IPS-20b (cell line): ENCODE measurements around the gene BCL11A.

Experiments used
- H3K27ac ChIP-seq: one replicate; pipeline ENCODE4 v1.5.1; 2013; ENCODE audit warnings: low read length
- H3K27me3 ChIP-seq: 2 replicates; pipeline ENCODE4 v1.6.1; 2013; ENCODE audit warnings: mild to moderate bottlenecking, low read length, inconsistent platforms; ENCODE audit not compliant: insufficient read depth
- H3K36me3 ChIP-seq: 2 replicates; pipeline ENCODE4 v1.6.1; 2013; ENCODE audit warnings: low read depth, mild to moderate bottlenecking, inconsistent platforms, low read length, moderate library complexity; ENCODE audit not compliant: insufficient read depth
- H3K4me1 ChIP-seq: 2 replicates; pipeline ENCODE4 v1.6.1; 2013; ENCODE audit warnings: mild to moderate bottlenecking, control low read depth, inconsistent platforms, low read length, moderate library complexity; ENCODE audit not compliant: insufficient read depth
- H3K4me3 ChIP-seq: 2 replicates; pipeline ENCODE4 v1.5.1; 2013; ENCODE audit warnings: mild to moderate bottlenecking, low read length, inconsistent platforms
- H3K9ac ChIP-seq: 2 replicates; pipeline ENCODE4 v1.6.1; 2013; ENCODE audit warnings: low read depth, mild to moderate bottlenecking, inconsistent platforms, low read length, moderate library complexity
- H3K9me3 ChIP-seq: 2 replicates; pipeline ENCODE4 v1.6.1; 2013; ENCODE audit warnings: mild to moderate bottlenecking, low read depth, low read length, inconsistent platforms; ENCODE audit not compliant: insufficient read depth

The BCL11A gene

DNA sequence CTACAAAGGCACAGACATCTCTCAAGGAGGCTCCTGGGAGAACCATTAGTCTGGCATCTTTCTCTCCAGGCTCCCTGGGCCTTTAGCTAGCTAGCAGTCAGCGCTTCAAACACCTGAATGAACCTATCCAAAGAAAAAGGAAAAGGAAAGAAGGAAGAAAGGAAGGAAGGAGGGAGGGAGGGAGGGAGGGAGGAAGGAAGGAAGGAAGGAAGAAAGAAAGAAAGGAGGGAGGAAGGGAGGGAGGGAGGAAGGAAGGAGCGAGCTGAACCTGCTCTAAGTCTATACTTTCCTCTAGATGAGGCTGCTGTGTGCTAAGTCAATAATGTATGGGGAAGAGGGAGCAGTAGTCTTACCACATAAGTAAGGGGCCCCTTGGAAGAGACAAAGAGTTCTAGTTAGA lies 5.1 kb upstream of the BCL11A start:
- H3K27me3 ChIP-seq: peaks cover 52% of the 10 kb centered on the region
- H3K36me3 ChIP-seq: no peaks in the 10 kb centered on the region
- H3K9me3 ChIP-seq: no peaks in the 10 kb centered on the region
- H3K4me1 ChIP-seq: no peaks in the 10 kb centered on the region; the same call in 1 of the 2 replicates
- no peak overlapping the region for H3K4me3 ChIP-seq
- no peak overlapping the region for H3K9ac ChIP-seq
- no peak overlapping the region for H3K27ac ChIP-seq

DNA sequence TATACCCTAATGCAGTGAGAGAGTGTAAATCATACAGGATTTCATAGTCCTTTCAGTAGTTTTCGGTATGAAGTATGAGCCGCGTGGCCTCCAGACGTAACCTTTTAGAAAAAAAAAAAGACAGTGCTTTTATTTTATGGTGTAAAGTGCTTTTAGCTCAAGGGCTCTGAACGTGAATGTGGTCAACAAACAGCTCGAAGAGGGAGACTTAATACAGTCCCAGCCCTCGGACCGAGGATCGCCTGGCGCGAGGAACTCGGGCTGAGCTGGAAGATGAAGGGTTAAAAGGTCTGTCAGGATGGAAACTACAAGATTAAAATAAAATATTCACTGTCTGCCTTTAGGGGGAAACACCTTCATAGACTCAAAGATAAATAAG lies 4.0 kb upstream of the BCL11A start:
- Histone ChIP-seq H3K36me3 (no peaks in the 10 kb centered on the region), H3K9ac (peak overlapping the region; percentile 53; the same call in 1 of the 2 replicates), H3K27ac (no peak overlapping the region), H3K4me3 (peak overlapping the region; percentile 76), H3K27me3 (peaks cover 52% of the 10 kb centered on the region), H3K9me3 (no peaks in the 10 kb centered on the region), H3K4me1 (no peaks in the 10 kb centered on the region; the same call in 1 of the 2 replicates)

DNA sequence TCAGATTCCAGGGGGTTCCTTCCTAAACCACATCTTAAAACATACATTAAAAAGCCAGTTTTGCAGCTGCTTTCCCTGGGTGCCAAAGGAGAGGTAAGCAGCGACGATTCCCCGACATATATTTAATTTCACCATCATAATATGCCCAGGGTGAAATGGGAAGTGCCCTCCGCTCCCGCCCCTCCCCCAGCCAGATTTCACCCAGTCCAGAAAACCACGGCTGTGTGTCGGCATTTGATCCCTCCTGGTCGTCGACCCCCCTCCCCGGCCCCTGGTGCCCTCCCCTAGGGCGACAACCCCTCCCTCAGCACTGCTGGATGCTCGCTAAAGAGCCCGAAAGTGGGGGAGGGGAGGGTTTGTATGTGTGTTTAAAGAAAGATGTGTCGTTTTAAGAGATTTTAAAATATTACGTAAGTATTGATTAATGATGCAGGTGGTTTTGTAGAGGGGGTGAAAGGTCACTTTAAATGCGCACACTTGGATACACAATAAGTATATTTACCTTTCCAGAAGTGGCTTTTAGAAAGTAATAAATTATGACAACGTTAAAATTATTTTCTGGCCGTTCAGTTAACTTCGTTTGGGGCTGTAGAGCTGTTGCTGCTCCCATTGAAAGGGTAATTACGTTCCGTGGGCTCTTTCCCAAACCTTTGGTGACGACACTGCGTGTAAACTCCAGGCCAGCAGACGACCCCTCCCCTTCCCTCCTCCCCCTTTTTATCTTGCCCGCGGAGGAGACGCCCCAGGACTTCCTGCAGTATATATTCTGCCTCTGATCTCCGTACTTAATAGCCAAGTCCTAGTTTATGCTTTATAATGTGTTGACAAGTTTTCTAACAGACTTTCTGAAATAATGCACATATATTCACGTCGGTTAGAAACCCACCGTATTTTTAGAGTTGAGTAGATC lies 3.4 kb upstream of the BCL11A start:
- no peaks in the 10 kb centered on the region for H3K36me3 ChIP-seq
- no peak overlapping the region for H3K27ac ChIP-seq
- H3K9me3 ChIP-seq: no peaks in the 10 kb centered on the region
- peak overlapping the region; percentile 53; the same call in 1 of the 2 replicates for H3K9ac ChIP-seq
- peak overlapping the region; percentile 76 for H3K4me3 ChIP-seq
- no peaks in the 10 kb centered on the region; the same call in 1 of the 2 replicates for H3K4me1 ChIP-seq
- H3K27me3 ChIP-seq: peaks cover 52% of the 10 kb centered on the region

DNA sequence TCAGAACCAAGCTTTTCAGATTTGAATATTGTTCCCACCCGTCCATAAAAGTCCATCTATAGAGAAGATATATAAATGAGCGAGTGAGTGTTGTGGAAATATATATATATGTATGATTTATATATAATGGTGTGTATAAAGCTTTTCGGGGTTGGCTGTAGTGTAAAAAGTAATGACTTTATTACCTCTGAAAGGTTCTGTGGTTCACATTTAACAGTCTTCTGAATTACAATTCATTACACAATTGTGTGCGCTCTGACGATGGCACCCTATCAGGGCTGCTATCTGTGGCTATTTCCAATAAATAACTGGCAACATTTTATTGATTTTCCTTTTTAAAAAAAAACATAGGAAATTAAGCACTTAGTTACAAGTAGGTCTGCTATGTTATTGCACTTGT lies 2.7 kb upstream of the BCL11A start:
- no peaks in the 10 kb centered on the region; the same call in 1 of the 2 replicates for H3K4me1 ChIP-seq
- H3K9ac ChIP-seq: peak overlapping the region; percentile 5; the same call in 1 of the 2 replicates
- H3K27me3 ChIP-seq: peaks cover 52% of the 10 kb centered on the region
- H3K36me3 ChIP-seq: no peaks in the 10 kb centered on the region
- no peak overlapping the region for H3K27ac ChIP-seq
- no peaks in the 10 kb centered on the region for H3K9me3 ChIP-seq
- H3K4me3 ChIP-seq: peak overlapping the region; percentile 76

DNA sequence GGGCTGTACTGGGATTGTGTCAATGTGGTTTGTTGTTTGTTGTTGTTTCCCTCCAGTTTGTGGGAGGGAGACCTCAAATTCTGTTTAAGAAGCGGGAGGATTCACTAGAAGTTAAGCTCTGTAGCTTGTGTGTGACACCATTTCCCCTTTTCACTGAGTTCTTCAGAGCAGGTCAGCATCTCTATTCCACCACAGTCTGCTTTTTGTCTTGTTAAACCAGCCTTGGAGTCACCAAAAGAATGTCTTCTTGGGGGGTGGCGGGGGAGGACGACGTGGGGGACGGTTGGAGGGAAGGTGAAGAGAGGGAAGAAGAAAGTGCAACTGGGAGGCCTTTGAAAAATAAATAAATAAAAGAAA lies 2.3 kb upstream of the BCL11A start:
- peak overlapping the region; percentile 76 for H3K9ac ChIP-seq
- H3K27me3 ChIP-seq: peaks cover 52% of the 10 kb centered on the region
- H3K36me3 ChIP-seq: no peaks in the 10 kb centered on the region
- no peaks in the 10 kb centered on the region for H3K9me3 ChIP-seq
- H3K4me3 ChIP-seq: peak overlapping the region; percentile 76
- no peak overlapping the region for H3K27ac ChIP-seq
- H3K4me1 ChIP-seq: no peaks in the 10 kb centered on the region; the same call in 1 of the 2 replicates

DNA sequence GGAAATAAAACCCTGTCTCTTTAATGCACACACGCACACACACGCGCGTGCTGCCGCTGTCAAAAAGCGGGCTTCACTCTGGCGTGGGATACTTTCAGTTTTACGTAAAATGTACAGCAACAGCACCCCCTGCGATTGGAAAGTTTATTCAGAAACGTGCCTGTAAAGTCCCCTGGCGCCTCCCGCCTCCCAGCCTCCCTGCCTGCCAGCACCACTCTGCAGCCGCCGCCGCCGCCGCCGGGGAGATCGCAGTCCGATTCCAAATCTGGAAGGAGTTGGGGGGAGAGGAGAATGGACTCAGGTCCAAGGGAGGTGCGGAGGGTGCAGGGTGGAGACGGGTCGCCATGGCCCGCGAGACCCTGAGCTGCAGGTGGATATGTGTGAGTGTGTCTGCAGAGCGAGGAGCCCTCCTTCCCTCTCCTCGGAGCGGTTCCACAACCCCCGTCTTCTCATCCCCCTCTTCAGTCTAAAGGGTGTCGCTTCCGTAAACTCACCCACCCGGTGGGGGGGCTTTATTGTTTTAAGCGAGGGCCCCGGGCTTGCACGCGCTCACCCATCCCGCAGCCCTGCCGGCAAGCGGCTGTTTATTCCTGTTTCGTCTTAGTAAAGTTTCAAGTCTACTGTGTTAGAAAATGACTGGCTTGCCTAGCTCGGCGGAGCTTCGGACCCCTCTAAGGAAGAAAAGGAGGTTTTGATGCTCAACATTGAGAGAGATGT lies 1.8 kb upstream of the BCL11A start:
- Histone ChIP-seq H3K4me1 (no peaks in the 10 kb centered on the region; the same call in 1 of the 2 replicates), H3K9me3 (no peaks in the 10 kb centered on the region), H3K9ac (peak overlapping the region; percentile 76), H3K27me3 (peaks cover 52% of the 10 kb centered on the region), H3K4me3 (peak overlapping the region; percentile 76), H3K36me3 (no peaks in the 10 kb centered on the region), H3K27ac (no peak overlapping the region)

DNA sequence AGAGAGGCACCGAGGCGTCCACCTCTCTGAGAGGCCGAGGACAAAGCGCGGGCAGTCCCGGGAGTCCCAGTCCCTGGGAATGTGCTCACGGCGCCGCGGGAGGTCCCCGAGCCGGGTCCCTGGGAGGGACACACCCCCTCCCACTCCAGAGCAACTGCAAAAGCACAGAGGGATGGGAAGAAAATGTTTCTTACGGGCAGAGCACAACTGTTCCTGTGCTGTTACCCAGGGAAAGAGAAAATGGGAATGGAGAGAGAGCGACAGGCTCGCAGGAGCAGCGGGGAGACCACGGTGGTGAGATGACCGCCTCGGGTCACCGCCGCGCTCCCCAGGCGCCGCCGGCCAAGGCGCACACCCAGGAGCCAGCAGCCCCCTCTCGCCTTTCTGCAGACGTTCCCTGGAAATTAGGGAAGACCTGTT lies 1.2 kb upstream of the BCL11A start:
- peak overlapping the region; percentile 76 for H3K4me3 ChIP-seq
- peak overlapping the region; percentile 76 for H3K9ac ChIP-seq
- peak overlapping the region; percentile 11 for H3K27ac ChIP-seq

DNA sequence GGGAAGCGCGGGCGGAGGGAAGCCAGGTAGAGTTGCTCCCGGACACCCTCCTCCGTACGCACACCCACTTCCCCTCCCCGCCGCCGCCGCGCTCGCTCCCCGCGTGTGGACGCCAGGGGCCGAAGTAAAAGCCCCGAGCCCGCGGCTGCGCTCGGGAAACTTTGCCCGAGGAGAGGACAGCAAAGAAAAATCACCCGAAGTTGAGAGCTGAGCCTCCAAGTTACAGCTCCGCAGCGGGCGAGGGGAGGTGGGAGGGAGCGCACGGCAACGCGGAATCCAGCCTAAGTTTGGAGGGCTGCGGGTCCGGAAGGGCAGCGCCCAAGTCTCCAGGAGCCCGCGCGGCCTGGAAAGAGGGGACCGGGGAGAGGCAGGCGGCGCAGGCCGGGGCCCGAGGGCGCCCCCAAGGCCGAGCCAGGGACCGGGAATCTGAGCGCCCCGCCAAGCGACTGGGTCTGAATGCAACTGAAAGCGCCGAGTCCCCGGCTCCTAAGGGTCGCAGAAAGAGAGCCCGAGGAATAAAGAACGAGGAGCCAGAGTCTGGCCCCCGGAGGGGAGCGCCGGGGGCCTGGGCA lies 706 bp upstream of the BCL11A start:
- H3K27me3 ChIP-seq: peaks cover 46% of the 10 kb centered on the region
- H3K27ac ChIP-seq: peak overlapping the region; percentile 11
- no peaks in the 10 kb centered on the region; the same call in 1 of the 2 replicates for H3K4me1 ChIP-seq
- H3K9ac ChIP-seq: peak overlapping the region; percentile 76
- peak overlapping the region; percentile 76 for H3K4me3 ChIP-seq
- H3K36me3 ChIP-seq: no peaks in the 10 kb centered on the region
- no peaks in the 10 kb centered on the region for H3K9me3 ChIP-seq

More for the DNA sequence above, 1.2 kb upstream of the BCL11A start:
- H3K27me3 ChIP-seq: peaks cover 49% of the 10 kb centered on the region
- no peaks in the 10 kb centered on the region for H3K36me3 ChIP-seq
- no peaks in the 10 kb centered on the region for H3K9me3 ChIP-seq
- H3K4me1 ChIP-seq: no peaks in the 10 kb centered on the region; the same call in 1 of the 2 replicates

DNA sequence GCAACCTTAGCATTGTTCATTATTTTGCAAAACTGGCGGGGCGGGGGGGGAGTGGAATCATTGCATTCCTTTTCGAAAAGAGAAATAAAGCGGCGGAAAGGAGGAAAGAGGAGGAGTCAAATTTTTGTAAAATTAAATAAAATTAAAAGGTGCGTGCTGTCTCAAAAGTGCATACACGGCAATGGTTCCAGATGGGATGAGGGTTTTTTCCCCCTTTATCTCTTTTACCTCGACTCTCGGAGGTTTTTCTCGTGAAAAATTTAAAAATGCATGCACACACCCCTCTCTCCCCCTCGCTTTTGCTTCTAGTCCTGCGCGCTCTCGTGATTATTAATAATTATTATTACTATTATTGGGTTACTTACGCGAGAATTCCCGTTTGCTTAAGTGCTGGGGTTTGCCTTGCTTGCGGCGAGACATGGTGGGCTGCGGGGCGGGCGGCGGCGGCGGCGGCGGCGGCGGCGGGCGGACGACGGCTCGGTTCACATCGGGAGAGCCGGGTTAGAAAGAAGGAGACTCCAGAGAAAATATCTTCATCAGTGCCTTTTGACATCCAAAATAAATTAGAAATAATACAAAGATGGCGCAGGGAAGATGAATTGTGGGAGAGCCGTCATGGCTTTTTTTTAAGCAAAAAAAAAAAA lies 481 bp downstream of the BCL11A start:
- no peaks in the 10 kb centered on the region for H3K36me3 ChIP-seq
- peaks cover 35% of the 10 kb centered on the region; the same call in 1 of the 2 replicates for H3K27me3 ChIP-seq
- no peaks in the 10 kb centered on the region for H3K9me3 ChIP-seq
- peak overlapping the region; percentile 76 for H3K4me3 ChIP-seq
- H3K4me1 ChIP-seq: peaks cover 7% of the 10 kb centered on the region; the same call in 1 of the 2 replicates
- peak overlapping the region; percentile 85; the same call in 1 of the 2 replicates for H3K9ac ChIP-seq
- peak overlapping the region; percentile 31 for H3K27ac ChIP-seq

DNA sequence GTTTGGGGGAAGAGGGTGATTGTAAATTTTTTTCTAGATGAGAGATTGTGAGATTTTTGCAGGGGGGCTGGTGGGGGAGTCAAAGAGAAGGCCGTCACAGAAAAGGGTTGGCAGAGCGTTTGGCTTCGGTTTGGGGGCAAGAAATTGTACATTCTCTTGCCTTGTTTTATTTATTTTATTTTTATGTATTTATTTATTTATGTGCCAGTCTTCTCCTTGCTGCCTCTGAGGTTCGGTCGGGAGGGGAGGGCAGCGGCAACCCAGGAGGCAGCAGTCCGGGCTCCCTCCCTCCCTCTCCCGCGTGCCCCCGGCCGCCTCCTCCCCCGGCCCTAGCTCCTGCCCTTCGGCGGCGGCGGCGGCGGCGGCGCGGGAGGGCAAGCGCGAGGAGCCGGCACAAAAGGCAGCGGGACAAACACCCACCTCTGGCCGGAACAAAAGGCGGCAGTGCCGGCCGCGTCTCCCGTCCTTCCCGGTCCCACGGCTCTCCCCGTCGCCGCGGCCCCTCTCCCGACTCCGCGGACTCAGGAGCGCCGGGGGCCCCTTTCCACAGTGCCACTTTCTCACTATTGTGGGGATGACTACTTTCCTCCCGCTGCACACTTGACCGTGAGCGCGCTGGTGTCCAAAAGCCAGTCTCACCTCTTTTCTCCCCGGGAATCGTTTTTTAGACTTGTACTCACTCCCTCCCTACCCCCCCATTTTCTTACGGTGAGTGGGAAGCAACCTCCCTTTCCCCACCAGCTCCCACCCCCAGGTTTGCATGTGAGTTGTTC lies 1.2 kb downstream of the BCL11A start:
- Histone ChIP-seq H3K9ac (peak overlapping the region; percentile 96; the same call in 1 of the 2 replicates), H3K36me3 (0 out of 2 replicates have a peak, but pooled peaks cover under 1% of the 10 kb centered on the region), H3K9me3 (no peaks in the 10 kb centered on the region), H3K27me3 (peaks cover 27% of the 10 kb centered on the region; the same call in 1 of the 2 replicates), H3K27ac (peak overlapping the region; percentile 31), H3K4me3 (peak overlapping the region; percentile 76), H3K4me1 (peaks cover 14% of the 10 kb centered on the region; the same call in 1 of the 2 replicates)
